SU-DHL-6 (cell line): Measurements from ENCODE around the gene PDGFRA.

Experiments
- EZH2phosphoT487 ChIP-seq: fragments of 200-600 bp; sonication (generic), shearing (Covaris generic); conservative IDR thresholded peaks from 2 replicates; pipeline ENCODE4 v1.6.1; 2018; ENCODE audit warnings: mild to moderate bottlenecking, antibody characterized with exemption, low read length, moderate library complexity, mixed read lengths
- TF ChIP-seq, protein P1 (sequence below): fragments of 200-600 bp; sonication (generic); IDR thresholded peaks from one replicate; pipeline ENCODE4 v1.5.1; 2017; ENCODE audit warnings: antibody characterized with exemption, mild to moderate bottlenecking, low read length, moderate library complexity; ENCODE audit not compliant: insufficient read depth, poor library complexity, severe bottlenecking

DNA sequence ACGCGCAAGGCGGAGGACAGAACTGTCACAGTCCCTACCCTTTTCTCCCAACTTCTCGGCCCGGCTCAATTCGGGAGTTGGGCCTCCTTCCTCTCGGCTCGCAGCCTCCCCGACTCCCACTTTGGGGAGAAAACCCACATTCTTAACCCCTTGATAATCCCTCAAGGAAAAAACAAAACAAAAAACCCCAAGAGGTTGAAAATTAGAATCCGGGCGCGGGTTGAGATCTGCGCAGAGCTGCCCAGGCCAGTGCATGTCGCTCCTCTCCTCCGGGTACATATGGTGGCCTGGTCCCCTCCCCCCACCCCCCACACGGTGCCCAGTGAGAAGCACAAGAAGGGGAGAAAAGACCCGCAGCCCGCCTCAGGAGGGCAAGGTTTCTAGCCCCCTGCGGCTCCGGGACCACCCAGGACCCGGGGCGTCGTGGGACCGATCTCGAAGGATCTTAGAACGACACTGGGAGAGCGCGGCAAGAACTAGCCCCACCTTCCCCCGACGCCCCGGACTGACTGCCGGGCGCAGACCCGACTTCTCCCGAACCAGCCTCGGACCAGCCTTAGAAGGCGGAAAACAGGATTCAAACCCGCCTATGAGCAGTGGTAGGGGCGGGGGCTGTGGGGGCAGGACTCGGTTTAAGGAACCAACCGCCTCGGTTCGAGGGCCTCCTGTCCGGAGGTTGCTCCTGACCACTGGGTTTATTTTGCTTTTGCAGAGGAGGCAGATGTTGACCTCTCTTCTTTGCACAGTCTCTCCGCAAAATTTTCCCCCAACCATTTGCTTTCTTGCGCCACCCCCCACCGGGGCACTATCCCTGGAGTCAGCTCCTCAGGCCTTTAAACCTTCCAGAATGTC is 2.5 kb upstream of the PDGFRA start:
- TF ChIP-seq, protein P1, sequence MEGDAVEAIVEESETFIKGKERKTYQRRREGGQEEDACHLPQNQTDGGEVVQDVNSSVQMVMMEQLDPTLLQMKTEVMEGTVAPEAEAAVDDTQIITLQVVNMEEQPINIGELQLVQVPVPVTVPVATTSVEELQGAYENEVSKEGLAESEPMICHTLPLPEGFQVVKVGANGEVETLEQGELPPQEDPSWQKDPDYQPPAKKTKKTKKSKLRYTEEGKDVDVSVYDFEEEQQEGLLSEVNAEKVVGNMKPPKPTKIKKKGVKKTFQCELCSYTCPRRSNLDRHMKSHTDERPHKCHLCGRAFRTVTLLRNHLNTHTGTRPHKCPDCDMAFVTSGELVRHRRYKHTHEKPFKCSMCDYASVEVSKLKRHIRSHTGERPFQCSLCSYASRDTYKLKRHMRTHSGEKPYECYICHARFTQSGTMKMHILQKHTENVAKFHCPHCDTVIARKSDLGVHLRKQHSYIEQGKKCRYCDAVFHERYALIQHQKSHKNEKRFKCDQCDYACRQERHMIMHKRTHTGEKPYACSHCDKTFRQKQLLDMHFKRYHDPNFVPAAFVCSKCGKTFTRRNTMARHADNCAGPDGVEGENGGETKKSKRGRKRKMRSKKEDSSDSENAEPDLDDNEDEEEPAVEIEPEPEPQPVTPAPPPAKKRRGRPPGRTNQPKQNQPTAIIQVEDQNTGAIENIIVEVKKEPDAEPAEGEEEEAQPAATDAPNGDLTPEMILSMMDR = no peak
- TF ChIP-seq EZH2phosphoT487 = no peak
